T-helper 17 cell (primary cell): ENCODE measurements around the gene MBP. TPM values are rescaled to one million over a fixed set of nuclear protein-coding genes. Genes with fewer than 3 reads are reported as not detected.
"Not testable (repeated sequence)": the region's sequence is repeated elsewhere in the genome, so short reads cannot be mapped to it uniquely, and the experiment has no call there.

ENCODE experiments used
- ATAC-seq: fragments of 150-1000 bp; cut with Tn5 transposase; 2 replicates; pipeline ENCODE4 v1.10.0; 2021; ENCODE audit warnings: mild to moderate bottlenecking, moderate library complexity
- DNase-seq, 3 donors: peaks; one replicate each; pipeline versions ENCODE4 v3.0.0 to v3.0.0-alpha.2; 2020 to 2021
- H3K9me3 ChIP-seq: one replicate; pipeline ENCODE4 v1.7.0; 2013; ENCODE audit warnings: low read length, mild to moderate bottlenecking; ENCODE audit not compliant: control insufficient read depth, poor library complexity, severe bottlenecking
- H3K27ac Mint-ChIP-seq: one replicate; pipeline ENCODE4 v1.8.0; 2022; ENCODE audit warnings: mild to moderate bottlenecking, moderate library complexity, mixed read lengths
- H3K27me3 Mint-ChIP-seq: one replicate; pipeline ENCODE4 v1.8.0; 2022; ENCODE audit warnings: mixed read lengths
- H3K36me3 Mint-ChIP-seq: one replicate; pipeline ENCODE4 v1.8.0; 2022; ENCODE audit warnings: low read depth, mixed read lengths
- H3K4me1 Mint-ChIP-seq: one replicate; pipeline ENCODE4 v1.8.0; 2022; ENCODE audit warnings: mild to moderate bottlenecking, mixed read lengths
- H3K4me3 Mint-ChIP-seq: one replicate; pipeline ENCODE4 v1.8.0; 2022; ENCODE audit warnings: mild to moderate bottlenecking, moderate library complexity, mixed read lengths
- total RNA-seq, 4 donors: library from RNA in 2 of 4; stranded (reverse) in 2 of 4; gene quantifications; one replicate each; pipeline ENCODE4 v1.2.3 and lab custom pipeline; 2022 to 2026

The MBP gene
- total RNA-seq, 2 donors from 2014 or later = 97.7 to 127 TPM

DNA sequence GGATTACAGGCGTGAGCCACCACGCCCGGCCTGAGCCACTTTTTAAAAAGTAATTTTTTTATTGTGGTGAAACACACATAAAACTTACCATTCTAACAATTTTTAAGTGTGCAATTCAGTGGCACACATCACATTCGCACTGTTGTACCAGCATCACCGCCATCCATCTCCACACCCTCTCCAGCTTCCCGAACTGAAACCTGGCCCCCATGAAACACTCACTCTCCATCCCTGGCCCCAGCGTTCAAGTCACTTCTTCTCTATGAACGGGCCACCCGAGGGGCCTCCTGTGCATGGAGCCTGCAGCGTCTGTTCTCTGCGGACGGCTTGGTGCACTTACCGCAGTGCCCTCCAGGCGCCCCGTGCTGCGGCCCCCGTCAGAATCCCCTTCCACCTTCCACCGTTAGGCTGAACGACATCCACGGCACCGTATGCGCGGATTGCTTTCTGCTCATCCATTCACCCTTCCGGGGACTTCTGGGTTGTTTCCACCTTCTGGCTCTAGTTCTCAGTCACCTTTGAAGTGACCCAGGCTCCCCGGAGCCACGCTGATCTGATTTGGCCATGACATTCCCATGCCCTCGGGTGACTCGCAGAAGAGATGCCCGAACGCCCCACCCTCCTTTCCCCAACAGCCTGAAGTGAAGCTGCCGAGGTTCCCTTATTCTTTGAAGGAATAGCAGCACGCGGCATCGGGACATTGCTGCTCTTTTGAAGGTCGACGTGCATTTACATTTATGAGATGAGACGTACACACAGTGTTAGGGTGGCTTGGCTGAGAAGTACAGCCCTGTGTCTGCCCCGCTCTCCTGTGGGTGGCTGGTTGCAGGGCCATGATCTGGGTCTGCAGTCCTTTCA lies 134.4 kb downstream of the MBP start:
- no peaks in the 10 kb centered on the region for H3K9me3 ChIP-seq
- no peaks in the 10 kb centered on the region for H3K27me3 Mint-ChIP-seq
- no peak overlapping the region for H3K4me3 Mint-ChIP-seq
- DNase-seq = no peak
- H3K36me3 Mint-ChIP-seq = no peaks in the 10 kb centered on the region
- no peak for ATAC-seq
- peaks cover 11% of the 10 kb centered on the region for H3K4me1 Mint-ChIP-seq
- H3K27ac Mint-ChIP-seq = no peak overlapping the region

DNA sequence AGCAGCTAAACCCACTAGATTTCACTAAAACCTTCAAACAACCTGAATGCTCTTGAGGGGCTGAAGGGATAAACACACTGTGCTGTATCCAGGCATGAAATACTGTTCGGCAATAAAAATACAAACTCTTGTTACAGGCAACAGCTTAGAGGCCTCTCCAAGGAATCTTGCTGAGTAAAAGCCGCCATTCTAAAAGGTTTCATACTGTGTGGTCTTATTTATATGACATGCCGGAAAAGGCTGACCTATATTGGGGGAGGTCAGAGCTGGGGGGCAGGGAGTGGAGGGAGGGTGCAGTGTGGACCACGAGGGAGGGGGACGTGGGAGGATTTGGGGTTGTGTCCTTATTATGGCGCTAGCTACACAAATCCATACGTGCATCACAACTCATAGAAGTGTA lies 136.2 kb downstream of the MBP start:
- ATAC-seq = no peak
- no peak for DNase-seq
- no peaks in the 10 kb centered on the region for H3K36me3 Mint-ChIP-seq
- peaks cover 7% of the 10 kb centered on the region for H3K4me1 Mint-ChIP-seq
- no peaks in the 10 kb centered on the region for H3K27me3 Mint-ChIP-seq
- H3K4me3 Mint-ChIP-seq = no peak overlapping the region
- H3K27ac Mint-ChIP-seq = no peak overlapping the region
- no peaks in the 10 kb centered on the region for H3K9me3 ChIP-seq

DNA sequence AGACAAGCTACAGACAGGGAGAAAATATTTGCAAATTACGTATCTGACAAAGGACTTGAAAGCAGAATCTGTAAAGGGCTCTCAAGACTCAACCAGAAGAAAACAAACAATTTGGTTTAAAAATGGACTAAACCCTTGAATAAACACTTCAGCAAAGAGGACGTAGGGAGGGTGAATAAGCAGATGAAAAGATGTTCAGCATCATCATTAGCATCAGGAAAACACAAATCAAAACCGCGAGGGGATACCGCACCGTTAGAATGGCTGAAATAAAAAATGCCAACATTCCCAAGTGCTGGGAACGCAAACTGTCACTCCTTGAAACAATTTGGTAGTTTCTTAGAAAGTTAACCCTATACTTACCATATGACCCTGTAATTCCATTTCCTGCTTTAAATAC lies 136.7 kb downstream of the MBP start:
- Mint-ChIP-seq H3K4me3 (no peak overlapping the region), H3K4me1 (peaks cover 11% of the 10 kb centered on the region), H3K27ac (no peak overlapping the region), H3K27me3 (no peaks in the 10 kb centered on the region), H3K36me3 (no peaks in the 10 kb centered on the region)
- H3K9me3 ChIP-seq = no peaks in the 10 kb centered on the region
- ATAC-seq = no peak
- DNase-seq = no peak

DNA sequence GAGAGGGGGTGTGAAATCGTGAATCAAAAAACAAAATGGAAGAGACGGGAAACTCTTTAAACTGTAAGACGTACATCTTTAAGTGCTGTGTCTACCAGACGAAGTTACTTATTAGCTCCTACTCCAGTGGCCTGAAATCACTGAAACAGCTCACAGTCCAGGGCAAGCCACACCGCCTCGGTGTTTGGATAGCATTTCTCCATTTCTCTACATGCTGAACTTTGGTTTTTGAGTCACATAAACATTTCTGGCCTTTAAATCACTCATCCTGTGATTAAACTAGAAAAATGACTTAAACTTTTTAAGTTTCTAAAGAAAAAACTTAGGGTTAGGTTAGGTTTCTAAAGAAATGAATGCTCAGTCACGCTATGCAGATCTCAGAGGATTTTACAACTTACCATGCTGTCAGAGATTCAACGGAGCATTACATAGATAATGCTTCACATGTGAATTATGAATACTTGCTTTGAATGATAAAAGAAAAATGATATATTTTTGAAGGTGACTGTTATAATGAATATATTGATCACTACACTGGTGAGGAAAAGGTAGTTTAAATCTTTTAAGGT lies 138.4 kb downstream of the MBP start:
- peaks cover 13% of the 10 kb centered on the region for H3K4me1 Mint-ChIP-seq
- H3K36me3 Mint-ChIP-seq = no peaks in the 10 kb centered on the region
- no peaks in the 10 kb centered on the region for H3K27me3 Mint-ChIP-seq
- peak overlapping the region; percentile 63 for H3K27ac Mint-ChIP-seq
- H3K9me3 ChIP-seq = no peaks in the 10 kb centered on the region
- ATAC-seq (no peak), DNase-seq (no peak)
- no peak overlapping the region for H3K4me3 Mint-ChIP-seq

DNA sequence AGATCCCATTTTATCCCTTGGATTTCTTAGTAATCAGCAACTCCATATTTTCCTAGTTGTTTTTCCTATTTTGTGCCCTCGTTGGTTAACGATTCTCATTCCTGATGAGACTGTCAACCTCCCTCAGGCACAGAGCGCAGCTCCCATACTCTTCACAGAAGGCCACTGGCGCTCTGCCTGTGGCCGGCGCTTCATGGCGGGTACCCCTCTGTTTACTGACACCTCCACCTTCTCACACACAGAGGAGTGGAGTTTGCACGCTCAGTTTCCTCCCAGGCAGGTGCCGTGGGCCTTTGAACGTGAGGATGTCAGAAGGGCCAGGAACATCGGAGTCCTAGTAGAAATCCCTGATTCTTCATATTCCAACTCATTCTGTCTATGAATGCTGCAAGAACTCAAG lies 139.0 kb downstream of the MBP start:
- no peaks in the 10 kb centered on the region for H3K9me3 ChIP-seq
- no peaks in the 10 kb centered on the region for H3K36me3 Mint-ChIP-seq
- H3K4me1 Mint-ChIP-seq = peaks cover 13% of the 10 kb centered on the region
- peak overlapping the region; percentile 63 for H3K27ac Mint-ChIP-seq
- no peaks in the 10 kb centered on the region for H3K27me3 Mint-ChIP-seq
- DNase-seq (no peak), ATAC-seq (no peak)
- H3K4me3 Mint-ChIP-seq = no peak overlapping the region

DNA sequence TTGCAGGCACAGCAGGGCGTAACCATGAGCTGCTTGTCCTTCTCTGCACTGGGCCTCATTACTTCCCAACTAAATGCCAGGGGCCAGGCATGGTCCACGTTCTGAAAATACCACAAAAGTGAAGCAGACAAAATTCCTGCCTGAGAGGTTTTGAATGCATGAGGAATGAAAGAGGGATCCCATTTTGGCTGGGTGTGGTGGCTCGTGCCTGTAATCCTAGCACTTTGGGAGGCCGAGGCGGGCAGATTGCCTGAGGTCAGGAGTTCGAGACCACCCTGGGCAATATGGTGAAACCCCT lies 139.5 kb downstream of the MBP start:
- no peaks in the 10 kb centered on the region for H3K9me3 ChIP-seq
- ATAC-seq (no peak), DNase-seq (no peak)
- Mint-ChIP-seq H3K27me3 (no peaks in the 10 kb centered on the region), H3K36me3 (no peaks in the 10 kb centered on the region), H3K27ac (no peak overlapping the region), H3K4me3 (no peak overlapping the region), H3K4me1 (peaks cover 13% of the 10 kb centered on the region)

DNA sequence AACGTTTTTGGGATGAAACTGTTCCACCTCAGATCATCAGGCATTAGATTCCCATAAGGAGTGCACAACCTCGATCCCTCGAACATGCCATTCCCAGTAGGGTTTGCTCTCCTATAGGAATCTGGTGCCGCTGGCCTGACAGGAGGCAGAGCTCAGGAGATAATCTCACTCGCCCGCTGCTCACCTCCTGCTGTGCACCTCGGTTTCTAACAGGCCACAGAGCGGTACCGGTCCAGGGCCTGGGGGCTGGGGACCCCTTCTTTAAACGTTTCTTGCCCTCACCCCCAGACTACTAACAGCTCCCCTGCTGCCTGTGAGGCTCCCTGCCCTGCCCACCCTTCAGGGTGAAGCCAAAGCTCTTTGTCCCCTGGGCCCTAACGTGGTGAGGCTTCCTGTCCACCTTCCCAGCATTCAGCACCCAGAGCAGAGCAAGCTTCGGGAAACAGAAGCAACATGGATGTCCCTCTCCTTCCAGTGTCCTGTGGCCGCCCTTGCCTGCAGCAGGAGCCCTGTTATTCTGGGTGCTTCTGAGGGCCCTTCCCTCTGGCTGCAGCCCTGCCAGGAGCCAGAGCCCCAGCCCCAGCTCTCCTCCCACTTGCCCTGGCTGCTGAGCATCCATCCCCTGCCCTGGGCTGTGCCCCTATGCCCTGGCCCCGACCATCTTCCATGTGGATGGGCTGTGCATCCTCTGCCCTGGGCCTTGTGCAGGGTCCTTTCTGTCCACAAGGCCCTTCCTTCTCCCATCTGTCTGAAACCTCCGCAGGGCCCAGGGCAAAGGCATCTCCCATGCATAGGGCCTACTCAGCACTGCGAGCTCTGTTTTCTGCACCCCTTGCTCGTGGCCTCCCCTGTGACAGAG lies 140.1 kb downstream of the MBP start:
- ATAC-seq = no peak
- no peaks in the 10 kb centered on the region for H3K9me3 ChIP-seq
- no peak overlapping the region for H3K27ac Mint-ChIP-seq
- H3K36me3 Mint-ChIP-seq = no peaks in the 10 kb centered on the region
- no peak overlapping the region for H3K4me3 Mint-ChIP-seq
- peaks cover 13% of the 10 kb centered on the region for H3K4me1 Mint-ChIP-seq
- no peaks in the 10 kb centered on the region for H3K27me3 Mint-ChIP-seq
- no peak for DNase-seq

DNA sequence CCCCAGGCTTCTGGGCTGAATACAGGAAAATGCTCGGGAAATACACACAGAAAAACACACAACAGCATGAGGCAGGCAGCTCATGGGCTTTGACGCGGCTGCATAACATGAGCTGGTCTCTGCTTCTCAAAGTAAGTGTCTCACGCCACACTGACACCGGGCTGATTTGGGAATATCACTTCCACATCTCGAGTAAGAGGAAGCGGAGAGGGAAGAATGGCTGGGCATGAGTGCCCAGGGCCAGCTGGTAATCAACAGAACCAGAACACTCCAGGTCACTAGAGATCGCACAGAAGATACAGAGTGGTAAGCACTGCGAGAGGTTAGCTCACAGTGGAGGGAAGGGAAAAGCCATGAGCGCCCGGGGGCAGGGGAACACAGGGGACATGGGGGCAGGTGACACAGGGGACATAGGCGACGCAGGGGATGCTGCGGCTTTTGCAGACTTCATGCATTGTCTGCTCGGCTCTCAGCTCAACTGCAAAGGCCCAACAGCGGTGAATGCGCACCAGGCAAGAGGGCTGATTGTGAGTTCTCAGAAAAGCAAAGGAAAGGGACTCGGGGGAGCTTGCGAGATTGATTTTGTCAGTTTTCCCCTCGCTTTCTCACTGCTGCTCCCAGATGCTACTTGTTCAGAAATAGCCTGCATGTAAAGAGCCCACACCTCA lies 141.4 kb downstream of the MBP start:
- ATAC-seq (no peak), DNase-seq (no peak)
- no peaks in the 10 kb centered on the region for H3K9me3 ChIP-seq
- H3K27ac Mint-ChIP-seq = peak overlapping the region; percentile 39
- peaks cover 13% of the 10 kb centered on the region for H3K4me1 Mint-ChIP-seq
- H3K4me3 Mint-ChIP-seq = no peak overlapping the region
- H3K27me3 Mint-ChIP-seq = no peaks in the 10 kb centered on the region
- no peaks in the 10 kb centered on the region for H3K36me3 Mint-ChIP-seq

DNA sequence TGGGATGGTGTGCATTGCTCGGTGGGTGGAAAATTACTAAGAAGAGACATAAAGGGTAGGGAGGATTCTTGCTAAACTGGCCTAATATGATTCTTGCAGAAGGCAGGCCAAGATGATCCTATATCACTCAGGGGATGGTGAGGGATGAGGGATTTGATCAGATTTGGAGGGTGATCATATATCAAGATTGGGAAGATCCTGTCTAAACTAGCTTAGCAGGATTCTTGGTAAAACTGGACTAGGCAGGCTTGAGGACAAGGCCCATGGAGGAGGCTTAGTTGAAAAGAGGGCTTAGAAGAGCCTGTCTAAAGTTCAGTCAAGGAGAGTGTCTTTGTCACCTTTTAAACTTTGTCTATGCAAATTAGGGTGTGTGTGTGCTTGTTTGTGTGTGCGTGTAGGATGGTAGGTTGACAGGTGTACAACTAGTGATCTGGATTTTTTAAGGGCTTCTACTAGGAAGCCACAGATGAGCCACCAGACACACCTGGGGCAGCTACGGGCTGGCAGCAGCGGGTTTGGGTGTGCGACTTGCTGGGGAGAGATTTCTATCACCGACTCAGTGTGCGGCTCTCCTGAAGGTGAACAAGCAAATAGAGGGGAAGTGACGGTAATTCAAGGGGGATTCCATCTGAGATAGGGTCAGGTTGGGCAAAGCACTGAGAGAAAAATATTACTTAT lies 142.1 kb downstream of the MBP start:
- not testable (repeated sequence) for H3K27me3 Mint-ChIP-seq, H3K4me3 Mint-ChIP-seq, H3K9me3 ChIP-seq, ATAC-seq, DNase-seq, H3K36me3 Mint-ChIP-seq
- H3K27ac Mint-ChIP-seq = peak overlapping the region; percentile 39
- H3K4me1 Mint-ChIP-seq = peaks cover 11% of the 10 kb centered on the region

DNA sequence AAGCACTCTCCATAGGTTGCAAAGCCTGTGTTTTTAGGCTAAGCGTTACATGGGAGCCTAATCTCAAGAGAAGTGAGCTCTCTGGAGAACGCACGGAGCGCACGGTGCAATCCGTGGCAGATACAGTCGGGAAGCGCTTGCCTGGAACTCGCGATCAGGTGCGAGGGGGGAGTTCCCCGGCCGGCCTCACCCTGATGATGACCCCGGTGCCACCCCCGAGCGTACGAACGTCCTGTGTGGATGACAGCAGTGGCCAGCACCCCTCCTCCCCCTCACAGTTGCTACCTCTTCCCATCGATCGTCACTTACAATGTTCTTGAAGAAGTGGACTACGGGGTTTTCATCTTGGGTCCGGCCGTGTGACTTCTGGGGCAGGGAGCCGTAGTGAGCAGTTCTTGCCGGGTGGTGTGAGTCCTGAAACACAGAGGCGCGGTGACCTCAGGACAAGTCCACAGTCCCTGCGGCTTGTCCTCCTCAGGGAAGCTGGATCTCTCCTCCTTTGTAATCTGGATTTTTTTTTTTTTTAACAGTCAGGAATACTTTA lies 142.9 kb downstream of the MBP start:
- no peak for DNase-seq
- Mint-ChIP-seq H3K36me3 (no peaks in the 10 kb centered on the region), H3K27me3 (no peaks in the 10 kb centered on the region), H3K27ac (no peak overlapping the region), H3K4me3 (no peak overlapping the region), H3K4me1 (peaks cover 11% of the 10 kb centered on the region)
- no peak for ATAC-seq
- H3K9me3 ChIP-seq = no peaks in the 10 kb centered on the region

DNA sequence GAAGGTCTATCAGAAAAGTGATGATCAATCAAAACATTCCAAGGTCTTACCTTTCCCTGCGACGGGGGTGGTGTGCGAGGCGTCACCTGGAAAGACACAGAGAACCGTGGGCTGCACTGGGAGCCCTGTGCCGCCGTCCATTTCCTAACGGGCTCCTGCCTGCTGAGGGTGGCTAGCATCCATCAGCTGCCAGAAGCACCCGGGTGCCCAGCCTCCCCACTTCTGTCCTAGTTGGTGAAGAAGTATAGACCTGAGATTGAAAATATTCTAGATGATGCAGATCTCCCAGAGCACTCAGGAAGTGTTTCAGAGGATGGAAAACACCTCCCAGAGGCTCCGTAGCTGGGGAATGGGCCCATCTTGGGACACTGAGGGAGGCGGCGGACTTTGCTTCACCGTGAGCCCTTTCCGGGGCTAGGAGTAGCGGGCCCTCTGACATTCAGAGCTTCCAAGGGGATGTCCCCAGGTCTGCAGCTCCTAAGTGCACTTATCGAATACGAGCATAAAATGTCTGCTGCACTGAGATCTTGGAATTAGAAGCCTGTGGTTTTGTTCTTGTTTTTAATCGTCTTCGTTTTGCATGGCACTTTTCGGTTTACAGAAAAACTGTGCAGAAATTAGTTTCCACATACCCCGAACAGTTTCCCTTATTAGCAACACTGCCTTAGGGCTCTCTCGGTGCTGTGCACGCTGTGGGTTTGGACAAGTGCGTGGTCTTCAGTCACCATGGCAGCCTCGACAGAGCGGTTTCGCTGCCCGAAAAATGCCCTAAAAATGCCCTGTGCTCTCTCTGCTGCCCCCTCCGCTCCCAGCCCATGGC lies 143.5 kb downstream of the MBP start:
- Mint-ChIP-seq H3K4me3 (no peak overlapping the region), H3K36me3 (no peaks in the 10 kb centered on the region), H3K4me1 (peaks cover 11% of the 10 kb centered on the region), H3K27me3 (no peaks in the 10 kb centered on the region), H3K27ac (no peak overlapping the region)
- no peaks in the 10 kb centered on the region for H3K9me3 ChIP-seq
- ATAC-seq (no peak), DNase-seq (no peak)
